Hepatocyte (in vitro differentiated cells): ENCODE results near the gene ARFGAP1. TPM values are rescaled to one million over a fixed set of nuclear protein-coding genes. Genes with fewer than 3 reads are reported as not detected.

ENCODE experiments used
- DNase-seq: peaks from one replicate; pipeline ENCODE4 v3.0.0-alpha.2; 2016; ENCODE audit warnings: low spot score
- H2AFZ ChIP-seq: fragments of 200-600 bp; sonication (generic); 2 replicates; pipeline ENCODE4 v1.6.0; 2016; ENCODE audit warnings: antibody characterized with exemption, mild to moderate bottlenecking
- H3K27ac ChIP-seq: fragments of 200-600 bp; sonication (generic); 2 replicates; pipeline ENCODE4 v1.5.1; 2016; ENCODE audit warnings: mild to moderate bottlenecking
- H3K27me3 ChIP-seq: fragments of 200-600 bp; sonication (generic); 2 replicates; pipeline ENCODE4 v1.6.1; 2016
- H3K36me3 ChIP-seq: fragments of 200-600 bp; sonication (generic); replicated peaks from 2 replicates; pipeline ENCODE4 v1.5.1; 2016; ENCODE audit warnings: low read depth; ENCODE audit not compliant: insufficient read depth
- H3K4me1 ChIP-seq: fragments of 200-600 bp; sonication (generic); 2 replicates; pipeline ENCODE4 v1.5.1; 2016; ENCODE audit warnings: mild to moderate bottlenecking, moderate library complexity; ENCODE audit not compliant: insufficient read depth
- H3K4me2 ChIP-seq: fragments of 200-600 bp; sonication (generic); 2 replicates; pipeline ENCODE4 v1.6.0; 2016
- H3K4me3 ChIP-seq: fragments of 200-600 bp; sonication (generic); 2 replicates; pipeline ENCODE4 v1.5.1; 2016; ENCODE audit warnings: mild to moderate bottlenecking
- H3K79me2 ChIP-seq: fragments of 200-600 bp; sonication (generic); 2 replicates; pipeline ENCODE4 v1.6.0; 2017; ENCODE audit warnings: mild to moderate bottlenecking
- H3K9me2 ChIP-seq: fragments of 200-600 bp; sonication (generic); replicated peaks from 2 replicates; pipeline ENCODE4 v1.6.0; 2017; ENCODE audit warnings: mild to moderate bottlenecking; ENCODE audit not compliant: insufficient read depth
- H3K9me3 ChIP-seq: fragments of 200-600 bp; sonication (generic); 2 replicates; pipeline ENCODE4 v1.5.1; 2016; ENCODE audit warnings: low read depth, mild to moderate bottlenecking
- H4K20me1 ChIP-seq: fragments of 200-600 bp; sonication (generic); 2 replicates; pipeline ENCODE4 v1.6.0; 2016; ENCODE audit warnings: mild to moderate bottlenecking; ENCODE audit not compliant: insufficient read depth, poor library complexity, severe bottlenecking
- CTCF ChIP-seq: fragments of 200-600 bp; sonication (generic); IDR thresholded peaks from 2 replicates; pipeline ENCODE4 v1.5.1; 2016; ENCODE audit warnings: antibody characterized with exemption, mild to moderate bottlenecking; ENCODE audit not compliant: poor library complexity
- EZH2 ChIP-seq: fragments of 200-600 bp; sonication (generic); IDR thresholded peaks from 2 replicates; pipeline ENCODE4 v1.6.1; 2016; ENCODE audit warnings: antibody characterized with exemption, mild to moderate bottlenecking, borderline replicate concordance
- EZH2phosphoT487 ChIP-seq: fragments of 200-600 bp; sonication (generic); IDR thresholded peaks from one replicate; pipeline ENCODE4 v1.6.1; 2018; ENCODE audit warnings: antibody characterized with exemption, mild to moderate bottlenecking, low read depth, moderate library complexity; ENCODE audit not compliant: unreplicated experiment, severe bottlenecking
- WGBS: methylation state at CpG from one replicate; pipeline ENCODE4 v1.1.6; 2016; ENCODE audit warnings: low lambda C conversion rate; ENCODE audit errors: missing lambda C conversion rate; 5-methylcytosine and 5-hydroxymethylcytosine counted together
- polyA plus RNA-seq: library from polyadenylated mRNA; unstranded; fragments of >200 nt; fragmentation: Nextera tagmentation; extraction: Ambion mirVana; gene quantifications from 2 replicates; pipeline ENCODE4 v1.2.1, GENCODE V29; 2016
- total RNA-seq: library from RNA; depleted of rRNA; stranded (reverse); fragments of >200 nt; gene quantifications from 2 replicates; pipeline ENCODE4 v1.2.3, GENCODE V29; 2014

Gene ARFGAP1
- total and polyA plus RNA-seq, 2 experiments from 2014 or later: 78.2 to 99.0 TPM

DNA sequence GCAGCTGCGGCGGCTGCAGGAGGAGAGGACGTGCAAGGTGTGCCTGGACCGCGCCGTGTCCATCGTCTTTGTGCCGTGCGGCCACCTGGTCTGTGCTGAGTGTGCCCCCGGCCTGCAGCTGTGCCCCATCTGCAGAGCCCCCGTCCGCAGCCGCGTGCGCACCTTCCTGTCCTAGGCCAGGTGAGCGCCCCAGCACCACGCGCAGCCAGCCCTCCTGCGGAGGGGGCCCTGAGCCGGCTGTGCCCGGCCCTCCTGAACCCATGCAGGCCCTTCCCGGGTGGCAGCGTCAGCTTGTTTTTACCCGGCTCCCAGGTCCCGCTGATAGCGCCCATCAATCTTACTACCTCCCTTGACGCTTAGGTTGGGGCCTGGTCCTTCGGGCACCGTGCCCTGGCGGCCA, 33.2 kb upstream of the ARFGAP1 start:
- WGBS: 93% methylated on average over 28 of the region's 30 CpGs
- no peaks in the 10 kb centered on the region for H3K79me2 ChIP-seq

DNA sequence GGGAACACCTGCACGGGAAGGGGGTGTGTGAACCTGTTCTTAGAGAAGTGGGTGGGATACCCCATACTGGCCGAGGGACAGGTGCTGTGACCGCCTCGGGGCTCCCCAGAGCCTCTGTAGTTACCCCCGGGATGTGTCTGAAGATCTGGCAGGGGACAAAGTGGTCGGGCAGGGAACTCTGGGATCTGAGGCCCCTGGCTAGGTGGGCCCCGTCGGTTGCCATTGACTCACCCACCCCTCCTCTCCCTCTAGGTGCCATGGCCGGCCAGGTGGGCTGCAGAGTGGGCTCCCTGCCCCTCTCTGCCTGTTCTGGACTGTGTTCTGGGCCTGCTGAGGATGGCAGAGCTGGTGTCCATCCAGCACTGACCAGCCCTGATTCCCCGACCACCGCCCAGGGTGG, 32.6 kb upstream of the ARFGAP1 start:
- Histone ChIP-seq H2AFZ (no peak overlapping the region), H3K27ac (no peak overlapping the region), H3K36me3 (no peaks in the 10 kb centered on the region), H3K4me1 (peaks cover 8% of the 10 kb centered on the region), H4K20me1 (no peaks in the 10 kb centered on the region), H3K79me2 (no peaks in the 10 kb centered on the region), H3K4me3 (no peak overlapping the region), H3K9me3 (no peaks in the 10 kb centered on the region), H3K27me3 (no peaks in the 10 kb centered on the region), H3K4me2 (no peak overlapping the region), H3K9me2 (no peaks in the 10 kb centered on the region)
- 90% methylated on average over 11 of the region's 11 CpGs for WGBS
- no peak for DNase-seq
- TF ChIP-seq EZH2 (no peak), CTCF (no peak), EZH2phosphoT487 (no peak)

More for the DNA sequence above, 33.2 kb upstream of the ARFGAP1 start:
- H3K4me3 ChIP-seq: no peak overlapping the region
- no peaks in the 10 kb centered on the region for H3K9me3 ChIP-seq
- H3K27me3 ChIP-seq: no peaks in the 10 kb centered on the region
- H3K4me2 ChIP-seq: no peak overlapping the region
- H3K9me2 ChIP-seq: no peaks in the 10 kb centered on the region
- TF ChIP-seq EZH2 (no peak), CTCF (no peak), EZH2phosphoT487 (no peak)
- no peaks in the 10 kb centered on the region for H4K20me1 ChIP-seq
- no peak overlapping the region for H2AFZ ChIP-seq
- H3K36me3 ChIP-seq: no peaks in the 10 kb centered on the region
- peaks cover 10% of the 10 kb centered on the region for H3K4me1 ChIP-seq
- no peak for DNase-seq
- no peak overlapping the region for H3K27ac ChIP-seq

GRCh38 chr20:63241272-63241671, 31.3 kb upstream of the ARFGAP1 start:
- 67% methylated on average over 11 of the region's 11 CpGs for WGBS
- H3K27me3 ChIP-seq: no peaks in the 10 kb centered on the region

More at GRCh38 chr20:63241272-63241671, 31.3 kb upstream of the ARFGAP1 start:
- no peaks in the 10 kb centered on the region for H3K79me2 ChIP-seq
- H2AFZ ChIP-seq: no peak overlapping the region
- no peaks in the 10 kb centered on the region for H4K20me1 ChIP-seq
- TF ChIP-seq EZH2phosphoT487 (no peak), EZH2 (no peak), CTCF (no peak)
- H3K9me2 ChIP-seq: no peaks in the 10 kb centered on the region
- no peaks in the 10 kb centered on the region for H3K4me1 ChIP-seq
- H3K4me3 ChIP-seq: no peak overlapping the region
- no peak overlapping the region for H3K27ac ChIP-seq
- no peaks in the 10 kb centered on the region for H3K36me3 ChIP-seq
- no peak for DNase-seq
- no peak overlapping the region for H3K4me2 ChIP-seq
- H3K9me3 ChIP-seq: no peaks in the 10 kb centered on the region
